Left renal cortex interstitium (tissue), 4 donors: ENCODE measurements around the gene ANXA5. TPM values are rescaled to one million over a fixed set of nuclear protein-coding genes. Genes with fewer than 3 reads are reported as not detected.

Experiments used
- DNase-seq, 4 donors: peaks; one replicate each; pipeline ENCODE4 v3.0.0-alpha.2; 2013; ENCODE audit warnings: low read depth in 4 of 4, low spot score in 2 of 4, missing footprints in 1 of 4
- polyA plus RNA-seq, 4 donors: library from polyadenylated mRNA; unstranded; fragments of 120-200 nt; gene quantifications; one replicate each; pipeline ENCODE4 v1.2.1, GENCODE V29; 2013; ENCODE audit not compliant: insufficient read length in 4 of 4

The ANXA5 gene
- polyA plus RNA-seq, 4 donors = 347 to 457 (median 400) TPM

DNA sequence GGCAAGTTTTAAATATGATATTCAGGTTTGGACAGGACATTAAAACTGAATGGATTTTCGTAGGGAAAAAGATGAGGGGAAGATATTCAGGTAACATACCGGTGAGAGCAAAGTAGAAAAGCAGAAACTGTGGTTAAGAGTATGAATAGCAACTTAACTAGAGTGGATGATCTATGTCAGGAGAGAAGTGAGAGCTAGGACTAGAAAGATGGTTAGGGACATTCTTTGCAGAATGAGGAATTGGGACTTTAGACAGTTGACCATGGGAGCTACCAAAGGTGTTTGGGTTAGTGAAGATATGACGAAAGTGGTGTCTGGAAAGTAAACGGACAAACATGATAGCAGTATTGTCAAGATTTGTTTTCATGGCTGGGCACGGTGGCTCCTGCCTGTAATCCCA, 45.2 kb downstream of the ANXA5 start:
- DNase-seq = no peak

DNA sequence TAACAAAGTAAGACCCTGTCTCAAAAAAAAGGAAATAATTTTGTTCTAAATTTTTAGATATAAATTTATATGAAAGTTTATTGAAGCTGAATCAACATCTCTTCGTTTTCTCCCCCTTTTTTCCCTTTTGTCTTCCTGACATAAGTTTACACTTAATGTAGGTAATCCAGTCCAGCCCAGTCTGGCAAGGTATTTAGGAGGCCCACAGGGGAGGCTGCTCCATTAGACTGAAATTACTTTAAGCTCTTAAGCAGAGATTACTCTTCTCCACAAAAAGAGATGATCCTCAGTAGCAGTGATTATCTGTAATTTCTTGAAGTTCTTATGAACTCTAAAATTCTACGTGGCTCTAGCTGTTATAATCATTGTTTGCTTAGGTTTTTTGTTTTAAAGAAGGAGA, 46.0 kb downstream of the ANXA5 start:
- DNase-seq = no peak

DNA sequence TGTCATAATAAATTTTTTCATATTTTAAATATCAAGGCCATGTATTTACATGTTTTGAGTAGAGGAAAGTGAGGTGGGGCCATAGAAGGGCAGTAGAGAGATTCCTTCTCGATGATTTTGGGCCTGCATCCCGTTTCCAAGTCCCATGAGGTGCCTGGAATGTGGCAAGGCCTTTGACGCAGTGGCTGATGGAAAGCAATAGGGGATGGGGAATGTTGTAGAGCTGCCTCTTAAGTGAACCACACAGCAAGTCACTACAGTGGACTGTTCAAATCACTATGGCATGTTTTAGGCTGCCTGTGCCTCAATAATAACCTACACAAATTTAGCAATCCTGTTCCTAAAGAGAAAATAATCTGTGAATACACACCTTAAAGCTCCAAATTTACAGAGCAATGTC, 48.3 kb downstream of the ANXA5 start:
- DNase-seq = no peak

DNA sequence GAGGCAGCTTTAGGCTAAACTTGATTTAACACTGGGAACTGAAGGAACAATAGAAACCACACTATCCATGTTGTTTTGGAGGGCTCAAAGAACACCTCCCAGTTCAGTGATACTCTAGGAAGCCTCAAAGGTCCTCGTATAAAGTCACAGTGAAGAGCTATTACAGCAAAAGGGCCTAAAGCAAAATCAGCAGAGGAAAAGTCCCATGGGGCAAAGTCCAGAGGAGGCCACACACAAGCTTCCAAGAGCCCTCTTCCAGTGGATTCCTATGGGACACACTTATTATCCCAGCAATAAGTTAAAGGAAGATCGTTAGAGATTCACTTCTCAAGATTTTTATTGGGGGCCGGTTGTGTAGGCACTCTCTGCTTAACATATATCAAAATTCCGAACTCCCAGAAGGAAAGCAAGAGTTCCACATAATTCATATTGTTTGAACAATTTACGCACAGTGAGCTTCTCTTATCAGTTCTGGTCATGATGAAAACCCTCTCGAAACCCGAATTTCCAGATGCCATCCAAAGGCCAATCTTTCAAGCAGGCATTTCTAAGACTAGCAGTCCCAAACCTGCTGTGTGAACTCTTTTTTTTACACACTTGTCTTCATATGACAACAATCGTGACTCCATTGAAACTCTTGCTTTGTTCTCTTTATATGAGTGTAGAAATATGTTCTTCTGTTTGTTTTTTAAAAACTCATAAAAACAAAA, 53.7 kb downstream of the ANXA5 start:
- DNase-seq = no peak

DNA sequence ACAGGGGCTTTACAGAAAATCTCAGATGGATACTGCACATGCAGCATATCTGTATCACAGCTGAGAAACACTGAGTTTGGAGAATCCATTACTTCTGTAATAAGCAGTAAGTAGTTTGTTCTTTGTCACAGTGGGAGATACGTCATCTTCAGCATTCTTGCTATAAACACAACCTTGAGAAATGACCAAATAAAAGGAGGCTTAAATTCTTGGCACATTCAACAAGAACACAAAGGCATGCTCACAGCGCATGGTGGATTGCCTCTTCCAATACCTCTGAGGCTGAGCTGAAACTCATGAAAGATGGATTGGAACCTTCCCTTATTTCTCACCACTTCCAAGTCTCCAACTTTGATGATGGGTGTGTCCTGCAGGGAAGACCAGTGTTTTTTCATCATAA, 54.5 kb downstream of the ANXA5 start:
- no peak for DNase-seq

DNA sequence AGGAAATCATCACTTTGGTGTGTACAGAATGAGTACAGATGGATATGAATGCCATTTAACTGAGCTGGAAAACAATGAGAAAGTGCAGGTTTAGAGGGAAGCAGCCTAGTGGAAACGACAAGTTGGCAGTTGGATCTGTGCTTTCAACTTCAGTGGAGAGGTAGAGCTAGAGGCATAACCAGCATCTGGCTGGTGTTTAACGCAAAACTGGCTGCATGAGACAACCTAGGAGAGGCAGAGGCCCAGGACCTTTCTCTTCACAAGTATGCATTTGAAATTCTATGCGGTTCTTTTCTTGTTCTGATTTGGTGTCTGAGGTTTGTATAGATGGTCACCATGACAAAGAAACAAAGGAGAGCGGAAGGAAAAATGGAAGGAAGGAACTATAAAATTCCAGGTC, 63.1 kb downstream of the ANXA5 start:
- no peak for DNase-seq

DNA sequence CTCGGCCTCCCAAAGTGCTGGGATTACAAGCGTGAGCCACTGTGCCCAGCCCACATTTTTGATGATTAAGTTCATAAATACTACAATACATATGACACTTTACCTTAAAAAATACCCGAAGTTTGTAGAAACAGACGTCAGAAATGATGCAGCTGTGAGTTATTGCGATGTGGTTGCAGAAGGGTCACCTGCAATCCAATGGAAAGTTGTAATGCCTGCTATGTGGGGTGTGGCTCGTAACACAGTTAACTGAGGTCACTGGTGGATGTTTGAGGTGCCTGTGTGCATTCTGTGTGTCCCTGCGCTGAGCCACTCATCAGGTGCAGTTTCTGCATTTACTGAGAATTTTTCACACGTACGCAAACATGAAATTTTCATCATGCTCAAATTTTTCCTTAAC, 64.1 kb downstream of the ANXA5 start:
- no peak for DNase-seq

Other genes starting within 250 kb of the ANXA5 start
- under 1 TPM; 0.58 to 0.88 (median 0.68) TPM for gene SMIM43, start 68.2 kb upstream of the ANXA5 start, polyA plus RNA-seq
- 10 to 100 TPM; 48.4 to 60.3 (median 51.9) TPM for gene EXOSC9, start 104.3 kb upstream of the ANXA5 start, polyA plus RNA-seq
- 10 to 100 TPM; 33.1 to 36.0 (median 34.9) TPM for gene CCNA2, start 126.9 kb upstream of the ANXA5 start, polyA plus RNA-seq
- 10 to 100 TPM; 22.8 to 28.1 (median 24.8) TPM for gene BBS7, start 173.5 kb upstream of the ANXA5 start, polyA plus RNA-seq